ENCODE results near the gene CXCL17. TPM values are rescaled to one million over a fixed set of nuclear protein-coding genes. Genes with fewer than 3 reads are reported as not detected.
A peak's percentile ranks its signal among the peaks of the same experiment; 100 is the strongest.
"Not testable (repeated sequence)": the region's sequence is repeated elsewhere in the genome, so short reads cannot be mapped to it uniquely, and the experiment has no call there.

The CXCL17 gene
- not detected in 2 replicates for total RNA-seq

- peak; percentile 34 for DNase-seq (ENCODE audit: low read depth)
Measured at GRCh38 chr19:42442833-42443232, at the start of gene CXCL17. Gene CXCL17 (minus strand): TSS chr19:42442946. CDS start chr19:42442832, 114 bp downstream.

- no peak for DNase-seq (ENCODE audit: low read depth)
Measured at GRCh38 chr19:42488783-42489521, 46.2 kb upstream of the CXCL17 start.

GRCh38 chr19:42487798-42488178 lies 45.0 kb upstream of the CXCL17 start:
- no peak for DNase-seq (ENCODE audit: low read depth)

GRCh38 chr19:42487032-42487797 lies 44.5 kb upstream of the CXCL17 start:
- DNase-seq (ENCODE audit: low read depth) = no peak

- not testable (repeated sequence) for DNase-seq (ENCODE audit: low read depth)
Measured at GRCh38 chr19:42485036-42485435, 42.3 kb upstream of the CXCL17 start.

GRCh38 chr19:42480335-42481095 lies 37.8 kb upstream of the CXCL17 start:
- peak; percentile 57 for DNase-seq (ENCODE audit: low read depth)

GRCh38 chr19:42479736-42480135 lies 37.0 kb upstream of the CXCL17 start:
- DNase-seq (ENCODE audit: low read depth) = no peak

- DNase-seq (ENCODE audit: low read depth) = no peak
Measured at GRCh38 chr19:42478765-42479311, 36.1 kb upstream of the CXCL17 start.

- no peak for DNase-seq (ENCODE audit: low read depth)
Measured at GRCh38 chr19:42477933-42478332, 35.2 kb upstream of the CXCL17 start.

GRCh38 chr19:42477117-42477516 lies 34.4 kb upstream of the CXCL17 start:
- DNase-seq (ENCODE audit: low read depth) = no peak

GRCh38 chr19:42475366-42475765 lies 32.6 kb upstream of the CXCL17 start:
- no peak for DNase-seq (ENCODE audit: low read depth)

GRCh38 chr19:42474743-42475142 lies 32.0 kb upstream of the CXCL17 start:
- DNase-seq (ENCODE audit: low read depth) = no peak

GRCh38 chr19:42473686-42474085 lies 30.9 kb upstream of the CXCL17 start:
- no peak for DNase-seq (ENCODE audit: low read depth)

GRCh38 chr19:42472402-42473147 lies 29.8 kb upstream of the CXCL17 start:
- DNase-seq (ENCODE audit: low read depth) = no peak

GRCh38 chr19:42471554-42472249 lies 29.0 kb upstream of the CXCL17 start:
- no peak for DNase-seq (ENCODE audit: low read depth)

- peak; percentile 29 for DNase-seq (ENCODE audit: low read depth)
Measured at GRCh38 chr19:42469311-42470235, 26.8 kb upstream of the CXCL17 start.

GRCh38 chr19:42468273-42468796 lies 25.6 kb upstream of the CXCL17 start:
- DNase-seq (ENCODE audit: low read depth) = peak; percentile 69

GRCh38 chr19:42467183-42467760 lies 24.5 kb upstream of the CXCL17 start:
- no peak for DNase-seq (ENCODE audit: low read depth)
